Limb (tissue), 2 donors: ENCODE results near the gene LCE3D.
"Not testable (repeated sequence)": the region's sequence is repeated elsewhere in the genome, so short reads cannot be mapped to it uniquely, and the experiment has no call there.

Source experiments
- DNase-seq, 2 donors: peaks; one replicate each; pipeline ENCODE4 v3.0.0-alpha.2; 2016; ENCODE audit errors: extremely low spot score in 2 of 2

Gene LCE3D, protein sequence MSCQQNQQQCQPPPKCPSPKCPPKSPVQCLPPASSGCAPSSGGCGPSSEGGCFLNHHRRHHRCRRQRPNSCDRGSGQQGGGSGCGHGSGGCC

DNA sequence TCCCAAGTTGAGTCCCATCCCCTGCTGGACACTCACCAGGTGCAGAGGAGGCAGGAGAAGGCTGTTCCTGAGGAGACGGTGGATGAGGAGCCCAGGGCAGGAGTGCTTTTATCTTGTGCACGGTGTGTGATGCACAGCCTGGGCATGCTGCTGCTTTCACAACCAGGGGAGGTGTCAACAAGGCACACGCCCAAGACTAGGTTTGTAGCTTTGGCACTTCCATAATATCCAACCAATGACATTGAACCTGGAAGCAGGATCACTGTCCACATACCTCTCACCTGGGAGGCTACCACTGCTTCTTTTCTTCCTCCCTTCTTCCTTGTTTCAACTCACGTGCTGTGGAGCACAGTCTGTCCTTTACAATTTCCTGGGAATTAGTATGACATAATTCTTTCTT lies at the start of gene LCE3D:
Gene LCE3D (minus strand): TSS at position 84 of the 400 bp plus-strand sequence. CDS start 580 bp downstream, outside the sequence.
- no peak for DNase-seq

DNA sequence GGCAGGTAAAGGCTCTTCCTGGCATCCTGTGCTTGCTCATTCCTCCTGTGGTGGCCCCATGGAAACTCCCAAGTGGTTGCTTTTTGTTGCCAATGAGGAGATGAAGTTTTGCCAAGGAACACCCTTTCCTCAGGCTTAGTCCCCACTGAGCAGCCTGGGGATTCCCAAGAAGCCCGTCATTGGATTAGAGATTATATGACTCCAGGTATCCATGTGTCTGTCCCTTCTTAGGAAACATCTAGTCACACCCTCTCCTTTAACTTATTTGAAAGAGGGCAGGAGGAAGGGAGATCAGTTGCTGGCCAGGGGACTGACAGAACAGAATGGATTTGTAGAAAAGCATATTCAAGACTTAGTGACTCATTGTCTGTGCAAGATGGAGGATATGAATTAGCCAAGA lies 46.4 kb upstream of the LCE3D start:
- no peak for DNase-seq

DNA sequence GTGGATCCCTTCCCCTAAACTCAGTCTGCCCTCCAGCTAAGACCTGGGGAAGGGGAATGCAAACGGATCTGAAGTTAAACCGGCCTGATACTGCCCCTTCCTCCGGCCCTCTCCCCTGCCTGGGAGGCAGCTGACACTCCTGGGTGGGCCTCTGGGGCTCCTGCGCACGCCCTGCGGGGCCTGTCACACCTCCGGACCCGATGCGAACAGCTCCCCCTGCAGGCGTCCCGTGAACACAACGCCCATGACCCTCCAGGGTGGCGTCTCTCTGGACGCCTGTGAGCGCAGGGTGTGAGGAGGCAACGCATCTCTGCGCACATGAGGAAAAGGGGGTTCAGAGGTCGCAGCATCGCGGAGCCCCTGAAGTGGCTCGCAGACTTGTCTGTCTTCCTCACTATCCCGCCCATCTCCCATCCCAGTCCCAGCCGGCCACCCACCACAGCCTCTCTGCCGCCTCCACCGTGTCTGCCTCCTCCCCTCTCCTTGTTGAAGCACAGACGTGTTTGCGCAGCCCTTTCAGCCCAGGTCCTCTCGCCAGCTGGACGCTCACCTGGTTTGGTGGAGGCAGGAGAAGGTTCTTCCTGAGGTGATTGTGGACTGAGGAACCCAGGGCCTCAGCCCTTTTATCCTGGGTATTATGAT lies 43.0 kb upstream of the LCE3D start:
- no peak for DNase-seq

DNA sequence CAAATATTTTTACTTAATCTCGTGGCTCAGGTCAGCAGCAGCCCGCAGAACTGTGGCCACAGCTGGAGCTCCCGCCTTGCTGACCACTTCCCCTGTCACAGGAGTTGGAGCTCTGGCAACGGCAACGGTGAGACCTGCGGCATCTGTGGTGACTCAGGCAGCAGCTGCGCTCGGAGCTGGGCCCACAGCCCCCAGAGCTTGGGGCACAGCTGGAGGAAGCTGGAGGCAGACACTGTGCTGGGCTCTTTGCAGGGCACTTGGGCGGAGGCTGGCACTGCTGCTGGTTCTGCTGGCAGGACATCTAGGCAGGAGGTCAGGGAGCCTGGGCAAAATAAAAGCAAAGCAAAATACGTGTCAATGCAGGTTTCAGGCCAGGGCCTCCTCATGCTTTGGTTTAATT lies 42.5 kb upstream of the LCE3D start, which contains the start of gene LCE3A:
Gene LCE3A (minus strand): TSS at position 301 of the 400 bp plus-strand sequence. CDS start 0 bp downstream, at position 301.
- no peak for DNase-seq

DNA sequence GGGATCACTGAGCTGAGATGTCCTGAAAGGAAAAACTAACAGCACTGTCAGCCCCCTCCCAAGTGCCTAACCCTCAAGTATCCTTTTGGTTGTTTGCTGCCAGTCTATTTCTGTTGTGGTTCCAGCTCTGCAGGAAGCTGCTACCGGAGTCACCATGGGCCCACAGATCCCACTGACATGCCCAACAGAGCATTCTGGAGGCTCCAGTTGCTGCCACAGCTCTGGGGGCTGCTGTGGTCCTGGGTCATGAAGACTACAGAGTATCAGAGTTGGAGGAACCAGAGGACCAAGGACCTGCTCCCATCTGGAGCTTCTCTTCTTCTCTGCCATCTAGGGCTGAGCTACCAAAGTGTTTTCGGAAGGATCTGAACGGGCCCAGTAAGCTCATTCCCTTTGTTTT lies 41.7 kb upstream of the LCE3D start:
- DNase-seq, result no peak

DNA sequence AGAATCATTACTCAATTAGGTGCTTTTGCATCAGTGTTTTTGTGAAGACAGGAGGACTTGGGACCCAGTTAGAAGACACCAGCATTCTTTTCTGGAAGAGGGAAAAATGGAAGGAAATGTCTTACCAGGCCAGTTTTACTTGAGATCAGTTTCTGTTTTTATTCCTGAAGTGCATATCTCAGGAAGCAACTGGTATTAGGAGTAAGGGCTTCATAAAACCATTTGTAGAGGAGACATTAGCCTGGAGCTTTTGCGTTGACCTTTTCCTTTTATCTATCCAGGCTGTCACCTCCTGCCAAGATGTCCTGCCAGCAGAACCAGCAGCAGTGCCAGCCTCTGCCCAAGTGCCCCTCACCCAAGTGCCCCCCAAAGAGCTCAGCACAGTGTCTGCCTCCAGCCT lies 33.2 kb upstream of the LCE3D start, which contains the start of gene LCE3B:
Gene LCE3B (plus strand): TSS at position 301 of the 400 bp plus-strand sequence. CDS start 0 bp downstream, at position 301.
- DNase-seq, result no peak

DNA sequence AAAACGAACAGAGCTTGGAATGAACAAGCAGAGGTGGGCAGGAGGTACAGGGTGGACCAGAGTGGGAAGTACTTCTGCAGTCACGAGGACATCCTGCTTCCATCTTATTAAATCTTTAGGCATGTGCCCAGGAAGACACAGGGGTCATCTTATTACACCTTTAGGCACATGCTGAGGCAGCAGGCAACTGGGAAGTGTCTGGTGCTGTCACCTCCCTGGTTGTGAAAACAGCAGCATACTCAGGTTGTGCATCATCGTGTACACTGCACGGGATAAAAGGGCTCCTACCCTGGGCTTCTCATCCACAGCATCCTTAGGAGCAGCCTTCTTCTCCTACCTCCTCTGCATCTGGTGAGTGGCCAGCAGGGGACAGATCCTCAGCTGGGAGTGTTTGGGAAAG lies 19.6 kb upstream of the LCE3D start, which contains the start of gene LCE3C:
Gene LCE3C (plus strand): TSS at position 301 of the 400 bp plus-strand sequence. CDS start 498 bp downstream, outside the sequence.
- DNase-seq, result no peak

DNA sequence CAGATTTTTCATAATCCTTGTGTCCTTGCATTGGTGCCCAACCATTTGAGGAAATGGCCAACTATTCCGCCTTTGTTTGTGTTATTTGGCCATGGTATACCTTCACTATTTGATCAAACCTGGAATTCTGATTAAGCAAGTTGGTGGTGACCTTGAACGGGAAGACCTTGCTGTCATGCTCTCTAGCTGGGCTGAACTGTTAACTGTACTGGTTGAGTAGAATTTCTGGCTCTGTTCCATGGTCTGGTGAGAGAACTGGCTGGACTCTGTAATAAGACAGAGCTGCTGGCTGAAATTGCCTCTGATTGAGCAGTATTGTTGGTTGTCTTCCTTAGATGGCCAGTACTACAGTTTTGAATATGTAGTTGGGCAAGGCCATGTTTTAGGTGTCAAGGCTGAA lies 16.7 kb upstream of the LCE3D start:
- DNase-seq, result no peak

DNA sequence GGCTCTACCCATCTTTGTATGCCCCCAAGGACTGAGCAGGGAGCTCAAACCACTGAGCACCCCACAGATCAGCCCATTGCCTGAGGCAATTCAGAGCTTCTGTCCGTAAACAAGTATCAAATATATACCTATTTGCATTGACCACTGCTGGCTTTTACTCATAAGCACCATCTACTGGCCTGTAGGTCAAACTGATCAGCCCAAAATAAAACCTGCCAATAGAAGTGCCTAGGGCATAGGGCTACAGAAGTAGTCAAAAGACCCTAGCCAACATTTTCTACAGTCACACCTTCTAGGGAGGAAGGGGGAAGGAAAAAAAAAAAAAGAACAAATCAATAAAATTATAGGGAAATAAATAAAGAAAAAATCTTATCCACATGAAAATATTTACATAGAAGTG lies 5.3 kb upstream of the LCE3D start:
- no peak for DNase-seq

DNA sequence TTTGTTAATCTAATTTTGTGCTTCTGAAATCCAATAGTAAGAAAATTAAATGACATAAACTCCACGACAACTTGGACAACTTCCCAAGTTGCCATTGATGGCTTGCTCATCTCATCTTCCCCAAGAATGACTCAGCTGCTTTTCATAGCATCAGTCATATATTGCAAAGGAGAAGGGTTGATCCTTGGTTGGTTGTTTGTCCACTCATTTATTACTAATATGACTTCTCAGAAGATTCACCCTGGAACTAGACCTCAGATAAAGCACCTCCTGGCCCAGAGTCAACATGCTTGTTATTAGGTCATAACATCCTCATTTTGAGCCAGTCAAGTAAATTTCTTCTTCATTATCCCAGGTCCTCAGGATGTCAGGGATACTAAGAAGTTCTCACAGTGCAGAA lies 2.3 kb upstream of the LCE3D start:
- no peak for DNase-seq

DNA sequence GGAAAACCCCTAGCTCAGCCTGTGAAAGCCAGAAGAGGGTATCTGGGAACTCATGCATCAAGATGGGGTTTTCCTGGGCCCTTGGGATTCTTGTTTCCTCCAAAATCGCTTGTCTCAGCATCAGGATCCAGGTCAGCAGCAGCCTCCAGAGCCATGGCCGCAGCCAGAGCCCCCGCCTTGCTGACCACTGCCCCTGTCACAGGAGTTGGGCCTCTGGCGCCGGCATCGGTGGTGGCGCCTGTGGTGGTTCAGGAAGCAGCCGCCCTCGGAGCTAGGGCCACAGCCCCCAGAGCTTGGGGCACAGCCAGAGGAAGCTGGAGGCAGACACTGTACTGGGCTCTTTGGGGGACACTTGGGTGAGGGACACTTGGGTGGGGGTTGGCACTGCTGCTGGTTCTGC lies 790 bp downstream of the LCE3D start:
- DNase-seq, result not testable (repeated sequence)

DNA sequence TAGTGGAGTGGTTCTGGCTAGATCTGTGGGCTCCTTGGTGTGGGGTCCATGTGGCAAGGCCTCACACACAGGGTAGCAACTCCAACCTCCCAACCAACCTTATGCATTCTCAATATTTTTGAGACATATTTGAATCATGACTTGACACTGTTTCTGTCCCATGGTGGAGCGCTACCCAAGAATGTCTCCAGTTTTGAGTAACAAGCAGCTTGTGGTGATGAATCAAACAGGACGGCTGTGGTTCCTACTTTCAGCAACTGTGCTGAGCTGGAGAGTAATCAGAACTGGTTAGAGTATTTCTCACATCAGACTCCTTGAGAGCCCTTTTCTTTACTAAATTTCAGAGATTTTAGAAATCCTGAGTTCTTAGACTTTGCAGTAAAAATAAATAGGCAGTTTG lies 3.1 kb downstream of the LCE3D start:
- no peak for DNase-seq

DNA sequence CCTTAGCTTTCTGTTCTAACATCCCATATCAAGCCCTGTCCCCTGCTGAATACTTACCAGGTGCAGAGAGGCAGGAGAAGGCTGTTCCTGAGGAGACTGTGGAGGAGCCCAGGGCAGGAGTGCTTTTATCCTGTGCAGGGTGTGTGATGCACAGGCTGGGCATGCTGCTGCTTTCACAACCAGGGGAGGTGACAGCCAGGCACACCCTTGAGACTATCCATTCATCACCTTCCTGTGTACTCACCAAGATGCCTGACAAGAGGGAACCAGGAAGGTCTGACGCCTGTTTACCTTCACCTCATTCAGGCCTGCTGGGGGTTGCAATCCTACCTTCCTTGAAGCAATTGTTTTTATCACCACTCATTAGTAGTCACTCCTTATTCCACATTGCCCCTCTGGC lies 13.6 kb downstream of the LCE3D start, which contains the start of gene LCE3E:
Gene LCE3E (minus strand): TSS at position 100 of the 400 bp plus-strand sequence. CDS start 572 bp downstream, outside the sequence.
- DNase-seq, result no peak

DNA sequence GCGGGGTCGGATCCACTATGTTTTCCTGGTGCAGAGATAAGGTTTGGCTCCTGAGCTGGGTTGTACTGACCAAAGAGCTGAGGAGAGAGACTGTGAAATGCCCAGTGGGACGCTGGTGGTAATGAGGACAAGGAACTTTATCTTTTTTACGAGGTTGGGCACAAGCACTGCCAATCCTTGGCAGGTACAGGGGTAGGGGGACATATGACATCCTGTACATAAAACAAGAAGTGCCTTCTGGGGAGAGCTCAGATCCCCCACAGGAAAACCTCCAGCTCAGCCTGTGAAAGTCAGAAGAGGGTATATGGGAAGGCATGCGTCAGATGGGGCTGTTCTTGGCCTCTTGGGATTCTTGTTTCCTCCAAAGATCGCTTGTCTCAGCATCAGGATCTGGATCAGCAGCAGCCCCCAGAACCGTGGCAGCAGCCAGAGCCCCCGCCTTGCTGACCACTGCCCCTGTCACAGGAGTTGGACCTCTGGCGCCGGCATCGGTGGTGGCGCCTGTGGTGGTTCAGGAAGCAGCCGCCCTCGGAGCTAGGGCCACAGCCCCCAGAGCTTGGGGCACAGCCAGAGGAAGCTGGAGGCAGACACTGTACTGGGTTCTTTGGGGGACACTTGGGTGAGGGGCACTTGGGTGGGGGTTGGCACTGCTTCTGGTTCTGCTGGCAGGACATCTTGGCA lies 14.6 kb downstream of the LCE3D start:
- no peak for DNase-seq

DNA sequence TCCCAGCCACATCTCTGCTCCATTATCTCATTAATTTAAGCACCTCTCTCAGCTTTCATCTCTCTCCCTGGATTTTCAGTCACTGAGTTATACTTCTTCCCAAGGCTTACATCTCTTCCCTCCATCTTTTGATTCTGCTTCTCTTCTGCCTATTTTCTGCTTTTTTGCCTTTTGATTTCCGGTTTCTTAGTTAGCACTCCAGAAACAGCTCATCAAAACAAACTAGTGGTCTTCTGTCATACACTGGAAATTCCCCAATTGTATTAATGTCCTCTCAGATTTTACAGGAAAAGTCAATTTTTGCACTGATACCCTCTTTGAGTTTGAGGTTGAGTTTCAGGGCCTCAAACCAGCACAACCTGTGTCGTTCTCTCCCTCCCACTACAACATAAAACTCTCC lies 15.2 kb downstream of the LCE3D start:
- no peak for DNase-seq

DNA sequence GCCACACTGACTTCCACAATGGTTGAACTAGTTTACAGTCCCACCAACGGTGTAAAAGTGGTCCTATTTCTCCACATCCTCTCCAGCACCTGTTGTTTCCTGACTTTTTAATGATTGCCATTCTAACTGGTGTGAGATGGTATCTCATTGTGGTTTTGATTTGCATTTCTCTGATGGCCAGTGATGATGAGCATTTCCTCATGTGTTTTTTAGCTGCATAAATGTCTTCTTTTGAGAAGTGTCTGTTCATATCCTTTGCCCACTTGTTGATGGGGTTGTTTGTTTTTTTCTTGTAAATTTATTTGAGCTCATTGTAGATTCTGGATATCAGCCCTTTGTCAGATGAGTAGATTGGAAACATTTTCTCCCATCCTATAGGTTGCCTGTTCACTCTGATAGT lies 32.0 kb downstream of the LCE3D start:
- not testable (repeated sequence) for DNase-seq

DNA sequence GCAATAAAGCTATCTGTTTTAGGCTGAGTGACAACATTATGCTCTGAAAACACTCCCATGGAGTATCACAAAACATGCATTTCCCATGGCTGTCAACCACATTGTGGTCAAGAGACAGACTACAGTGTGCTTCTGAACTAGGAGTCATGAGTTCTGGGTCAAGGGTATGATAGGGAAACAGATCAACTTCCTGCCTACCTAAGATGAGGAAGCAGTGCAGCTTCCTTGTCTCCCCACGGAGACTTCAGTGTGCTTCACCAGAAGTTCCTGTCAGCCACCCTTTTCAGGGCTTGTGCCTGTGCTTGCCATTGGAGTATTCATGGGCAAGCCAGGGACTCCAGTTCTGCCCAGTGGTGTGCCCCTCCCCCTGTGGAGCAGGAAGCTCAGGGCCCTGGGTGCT lies 33.6 kb downstream of the LCE3D start:
- no peak for DNase-seq

DNA sequence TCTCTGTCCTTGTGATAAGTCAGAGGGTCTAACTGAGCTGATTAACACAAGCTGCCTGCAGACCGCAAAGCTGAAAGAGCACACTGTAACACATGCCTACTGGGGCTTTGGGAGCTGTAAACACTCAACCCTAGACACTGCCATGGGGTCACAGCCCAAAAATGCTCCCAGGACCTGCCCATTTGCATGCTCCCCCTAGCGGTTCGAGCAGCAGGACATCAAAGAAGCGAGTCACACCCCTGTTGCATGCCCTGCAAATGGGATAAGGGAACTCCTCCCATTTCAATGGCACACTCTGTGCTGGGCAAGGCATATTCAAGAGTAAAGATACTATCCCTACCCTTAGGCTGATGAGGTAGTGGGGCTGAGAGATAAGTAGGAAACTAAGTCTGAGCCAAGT lies 36.5 kb downstream of the LCE3D start:
- DNase-seq, result no peak

DNA sequence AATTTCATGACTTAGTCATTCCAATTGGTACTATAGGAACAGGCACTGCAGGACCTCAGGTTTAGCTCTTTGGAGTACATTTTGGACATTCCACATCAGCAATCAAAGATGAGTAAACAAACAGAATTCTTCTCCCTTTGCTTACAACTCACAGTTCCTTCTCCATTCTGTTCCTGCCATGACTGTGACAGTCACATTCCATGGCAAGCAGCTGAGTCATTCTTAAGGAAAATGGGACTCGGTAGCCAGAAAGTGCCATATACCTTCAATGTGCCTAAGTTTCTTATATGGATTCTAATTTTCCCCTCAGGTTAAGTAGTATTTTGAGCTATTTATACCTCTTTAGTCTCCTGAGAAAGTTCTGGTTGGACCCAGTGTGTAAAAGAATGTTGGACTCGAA lies 40.4 kb downstream of the LCE3D start:
- DNase-seq, result no peak

DNA sequence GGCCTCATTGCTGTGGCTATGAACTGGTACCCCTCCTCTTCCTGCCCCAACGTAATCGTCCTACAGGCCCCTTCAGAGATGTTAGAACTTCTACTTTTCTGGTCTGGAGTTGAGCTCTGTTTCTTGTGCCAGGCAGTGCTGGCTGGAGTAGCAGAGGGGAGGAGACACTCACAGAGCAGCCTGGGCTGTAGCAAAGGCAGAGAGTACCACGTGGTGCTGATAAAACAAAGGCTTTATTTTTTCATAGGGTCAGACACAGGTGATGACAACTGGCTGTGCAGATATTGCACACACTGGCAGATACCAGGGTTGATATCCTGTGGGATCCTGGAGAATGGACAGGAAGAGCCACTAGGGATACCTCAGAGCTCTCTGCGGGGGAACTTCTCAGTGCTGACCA lies 42.8 kb downstream of the LCE3D start:
- DNase-seq, result no peak

DNA sequence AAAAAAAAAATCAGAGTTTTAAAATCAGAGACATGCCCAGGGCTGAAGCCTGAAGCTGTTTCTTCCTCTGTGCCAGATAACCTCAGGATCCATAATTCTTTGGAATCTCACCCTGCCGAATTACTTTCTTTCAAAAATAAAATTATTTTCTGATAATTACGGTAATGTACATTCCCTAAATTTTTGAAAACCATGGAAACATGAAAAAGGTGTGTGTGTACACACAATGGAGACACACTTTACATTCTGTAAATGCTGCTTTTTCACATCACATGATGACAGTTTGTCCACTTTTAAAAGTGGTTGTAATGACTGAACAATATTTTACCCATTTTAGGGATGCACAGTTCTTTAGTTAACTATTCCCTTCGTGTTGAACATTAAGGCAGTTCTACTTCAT lies 44.5 kb downstream of the LCE3D start:
- DNase-seq, result no peak

DNA sequence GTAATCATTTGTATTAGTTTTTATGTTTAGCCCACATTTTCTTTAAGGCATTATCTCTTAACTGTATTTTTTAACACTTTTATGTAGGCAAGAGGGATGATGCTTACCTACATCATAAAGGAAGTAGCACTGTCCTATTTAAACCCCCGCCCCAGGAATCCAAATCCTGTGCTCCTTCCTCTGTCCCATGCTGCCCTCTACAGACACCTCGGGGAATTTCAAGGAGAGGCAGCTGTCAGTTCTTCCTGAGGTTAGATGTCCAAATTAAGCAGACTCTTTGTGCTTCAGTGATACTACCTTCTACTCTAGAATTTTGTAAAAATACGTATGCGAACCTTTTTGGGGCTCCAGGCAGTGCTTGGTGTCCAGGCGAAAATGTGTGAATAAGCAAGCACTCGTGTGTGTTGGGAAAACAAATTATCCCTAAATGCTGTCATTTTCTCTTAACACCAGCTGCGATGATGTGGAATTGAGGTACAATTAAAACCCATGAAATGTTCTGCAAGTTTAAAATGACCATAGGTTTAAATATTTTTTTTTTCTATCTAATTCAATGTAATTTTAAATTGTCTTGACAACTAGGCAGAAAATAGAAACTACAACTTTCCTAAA lies 46.9 kb downstream of the LCE3D start:
- DNase-seq, result no peak
